ENCODE results near the gene OSBPL3.

- no peak for TF ChIP-seq CTCF (IDR thresholded peaks at IDR 0.05)
- TF ChIP-seq POLR2A (IDR thresholded peaks at IDR 0.05): no peak
Measured at GRCh38 chr7:24964191-24964590, 15.8 kb downstream of the OSBPL3 start.

Data from heart left ventricle (tissue), 13 donors.